ENCODE results near the gene EPN3.

DNA sequence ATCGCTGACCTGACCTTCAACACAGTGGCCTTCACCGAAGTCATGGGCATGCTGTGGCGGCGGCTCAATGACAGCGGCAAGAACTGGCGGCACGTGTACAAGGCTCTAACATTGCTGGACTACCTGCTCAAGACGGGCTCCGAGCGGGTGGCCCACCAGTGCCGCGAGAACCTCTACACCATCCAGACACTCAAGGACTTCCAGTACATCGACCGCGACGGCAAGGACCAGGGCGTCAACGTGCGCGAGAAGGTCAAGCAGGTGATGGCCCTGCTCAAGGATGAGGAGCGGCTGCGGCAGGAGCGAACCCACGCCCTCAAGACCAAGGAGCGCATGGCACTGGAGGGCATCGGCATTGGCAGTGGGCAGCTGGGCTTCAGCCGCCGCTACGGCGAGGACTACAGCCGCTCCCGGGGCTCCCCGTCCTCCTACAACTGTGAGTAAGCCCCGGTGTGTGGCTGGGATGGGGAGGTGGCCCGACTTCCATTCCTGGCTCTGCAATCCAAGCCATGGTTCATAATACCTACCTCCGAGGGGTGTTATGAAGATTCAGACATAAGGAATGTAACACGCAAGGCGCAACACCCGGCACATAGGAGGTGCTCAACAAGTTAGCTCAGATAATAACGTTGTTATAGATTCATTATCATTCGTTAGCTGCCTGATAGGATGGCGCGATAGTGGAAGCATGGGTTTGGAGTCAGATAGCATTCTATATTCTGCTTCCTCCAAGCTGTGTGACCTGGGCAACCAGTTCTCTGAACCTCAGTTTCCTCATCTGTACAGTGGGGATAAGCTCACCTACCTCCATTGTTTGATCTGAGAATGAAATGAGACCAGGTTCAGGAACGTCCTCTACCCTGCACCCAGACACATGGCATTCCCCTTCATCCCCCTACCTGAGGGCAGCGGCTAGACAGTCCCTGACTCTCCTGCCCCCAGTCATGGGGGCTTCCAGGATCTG lies 4.4 kb downstream of the EPN3 start:
- no peak for TF ChIP-seq ETS1 (IDR thresholded peaks at IDR 0.05)
- TF ChIP-seq, protein P1, sequence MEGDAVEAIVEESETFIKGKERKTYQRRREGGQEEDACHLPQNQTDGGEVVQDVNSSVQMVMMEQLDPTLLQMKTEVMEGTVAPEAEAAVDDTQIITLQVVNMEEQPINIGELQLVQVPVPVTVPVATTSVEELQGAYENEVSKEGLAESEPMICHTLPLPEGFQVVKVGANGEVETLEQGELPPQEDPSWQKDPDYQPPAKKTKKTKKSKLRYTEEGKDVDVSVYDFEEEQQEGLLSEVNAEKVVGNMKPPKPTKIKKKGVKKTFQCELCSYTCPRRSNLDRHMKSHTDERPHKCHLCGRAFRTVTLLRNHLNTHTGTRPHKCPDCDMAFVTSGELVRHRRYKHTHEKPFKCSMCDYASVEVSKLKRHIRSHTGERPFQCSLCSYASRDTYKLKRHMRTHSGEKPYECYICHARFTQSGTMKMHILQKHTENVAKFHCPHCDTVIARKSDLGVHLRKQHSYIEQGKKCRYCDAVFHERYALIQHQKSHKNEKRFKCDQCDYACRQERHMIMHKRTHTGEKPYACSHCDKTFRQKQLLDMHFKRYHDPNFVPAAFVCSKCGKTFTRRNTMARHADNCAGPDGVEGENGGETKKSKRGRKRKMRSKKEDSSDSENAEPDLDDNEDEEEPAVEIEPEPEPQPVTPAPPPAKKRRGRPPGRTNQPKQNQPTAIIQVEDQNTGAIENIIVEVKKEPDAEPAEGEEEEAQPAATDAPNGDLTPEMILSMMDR (conservative IDR thresholded peaks at IDR 0.05; ENCODE audit: low read depth in 2 of 2) = no peak
- no peak for TF ChIP-seq EZH2 (IDR thresholded peaks at IDR 0.05; ENCODE audit: low read depth, unreplicated experiment)
- TF ChIP-seq EZH2phosphoT487 (IDR thresholded peaks at IDR 0.05; ENCODE audit: unreplicated experiment) = no peak
- TF ChIP-seq JUNB (IDR thresholded peaks at IDR 0.05; ENCODE audit: unreplicated experiment) = no peak
- no peak for TF ChIP-seq POLR2AphosphoS5 (IDR thresholded peaks at IDR 0.05; ENCODE audit: low read depth)
- TF ChIP-seq, protein P2, sequence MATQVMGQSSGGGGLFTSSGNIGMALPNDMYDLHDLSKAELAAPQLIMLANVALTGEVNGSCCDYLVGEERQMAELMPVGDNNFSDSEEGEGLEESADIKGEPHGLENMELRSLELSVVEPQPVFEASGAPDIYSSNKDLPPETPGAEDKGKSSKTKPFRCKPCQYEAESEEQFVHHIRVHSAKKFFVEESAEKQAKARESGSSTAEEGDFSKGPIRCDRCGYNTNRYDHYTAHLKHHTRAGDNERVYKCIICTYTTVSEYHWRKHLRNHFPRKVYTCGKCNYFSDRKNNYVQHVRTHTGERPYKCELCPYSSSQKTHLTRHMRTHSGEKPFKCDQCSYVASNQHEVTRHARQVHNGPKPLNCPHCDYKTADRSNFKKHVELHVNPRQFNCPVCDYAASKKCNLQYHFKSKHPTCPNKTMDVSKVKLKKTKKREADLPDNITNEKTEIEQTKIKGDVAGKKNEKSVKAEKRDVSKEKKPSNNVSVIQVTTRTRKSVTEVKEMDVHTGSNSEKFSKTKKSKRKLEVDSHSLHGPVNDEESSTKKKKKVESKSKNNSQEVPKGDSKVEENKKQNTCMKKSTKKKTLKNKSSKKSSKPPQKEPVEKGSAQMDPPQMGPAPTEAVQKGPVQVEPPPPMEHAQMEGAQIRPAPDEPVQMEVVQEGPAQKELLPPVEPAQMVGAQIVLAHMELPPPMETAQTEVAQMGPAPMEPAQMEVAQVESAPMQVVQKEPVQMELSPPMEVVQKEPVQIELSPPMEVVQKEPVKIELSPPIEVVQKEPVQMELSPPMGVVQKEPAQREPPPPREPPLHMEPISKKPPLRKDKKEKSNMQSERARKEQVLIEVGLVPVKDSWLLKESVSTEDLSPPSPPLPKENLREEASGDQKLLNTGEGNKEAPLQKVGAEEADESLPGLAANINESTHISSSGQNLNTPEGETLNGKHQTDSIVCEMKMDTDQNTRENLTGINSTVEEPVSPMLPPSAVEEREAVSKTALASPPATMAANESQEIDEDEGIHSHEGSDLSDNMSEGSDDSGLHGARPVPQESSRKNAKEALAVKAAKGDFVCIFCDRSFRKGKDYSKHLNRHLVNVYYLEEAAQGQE (IDR thresholded peaks at IDR 0.05; ENCODE audit: unreplicated experiment) = no peak
- TF ChIP-seq STAT1 (IDR thresholded peaks at IDR 0.05; ENCODE audit: unreplicated experiment) = no peak
- no peak for TF ChIP-seq CREB1 (CRISPR knock-in tag; IDR thresholded peaks at IDR 0.05; ENCODE audit: low read depth)
- TF ChIP-seq ZNF114 (CRISPR knock-in tag; IDR thresholded peaks at IDR 0.05) = no peak
- TF ChIP-seq ZNF331 (CRISPR knock-in tag; IDR thresholded peaks at IDR 0.05; ENCODE audit: low read depth) = no peak
